Chondrocyte (in vitro differentiated cells): ENCODE measurements around the gene STAU1. TPM values are rescaled to one million over a fixed set of nuclear protein-coding genes. Genes with fewer than 3 reads are reported as not detected.

Experiments
- DNase-seq: peaks from one replicate; pipeline ENCODE4 v3.0.0; 2021; ENCODE audit warnings: mixed read lengths, low spot score
- H3K27ac Mint-ChIP-seq: one replicate; pipeline ENCODE4 v1.8.0; 2021; ENCODE audit warnings: mild to moderate bottlenecking, moderate library complexity, mixed read lengths; ENCODE audit not compliant: unreplicated experiment
- H3K27me3 Mint-ChIP-seq: 2 replicates; pipeline ENCODE4 v1.8.0; 2021; ENCODE audit warnings: low read depth, mixed read lengths
- H3K36me3 Mint-ChIP-seq: 2 replicates; pipeline ENCODE4 v1.8.0; 2021; ENCODE audit warnings: low read depth, mixed read lengths
- H3K4me1 Mint-ChIP-seq: 2 replicates; pipeline ENCODE4 v1.8.0; 2021; ENCODE audit warnings: low read depth, mild to moderate bottlenecking, mixed read lengths
- H3K4me3 Mint-ChIP-seq: one replicate; pipeline ENCODE4 v1.8.0; 2021; ENCODE audit warnings: mild to moderate bottlenecking, moderate library complexity, mixed read lengths; ENCODE audit not compliant: unreplicated experiment
- H3K9me3 Mint-ChIP-seq: 2 replicates; pipeline ENCODE4 v1.8.0; 2021; ENCODE audit warnings: low read depth, mixed read lengths
- long read RNA-seq: library from polyadenylated mRNA; stranded (forward); transcript quantifications from one replicate; pipeline ENCODE4 v2.0.0, GENCODE V29; 2021
- total RNA-seq: library from RNA; stranded (reverse); gene quantifications from 3 replicates; pipeline ENCODE4 v1.2.1, GENCODE V29; 2021
- TF ChIP-seq, protein P1 (sequence below): fragments of 200-600 bp; sonication (generic); IDR thresholded peaks from 2 replicates; pipeline ENCODE4 v1.5.0; 2021; ENCODE audit warnings: antibody characterized with exemption, mild to moderate bottlenecking, moderate library complexity

STAU1 gene, protein sequence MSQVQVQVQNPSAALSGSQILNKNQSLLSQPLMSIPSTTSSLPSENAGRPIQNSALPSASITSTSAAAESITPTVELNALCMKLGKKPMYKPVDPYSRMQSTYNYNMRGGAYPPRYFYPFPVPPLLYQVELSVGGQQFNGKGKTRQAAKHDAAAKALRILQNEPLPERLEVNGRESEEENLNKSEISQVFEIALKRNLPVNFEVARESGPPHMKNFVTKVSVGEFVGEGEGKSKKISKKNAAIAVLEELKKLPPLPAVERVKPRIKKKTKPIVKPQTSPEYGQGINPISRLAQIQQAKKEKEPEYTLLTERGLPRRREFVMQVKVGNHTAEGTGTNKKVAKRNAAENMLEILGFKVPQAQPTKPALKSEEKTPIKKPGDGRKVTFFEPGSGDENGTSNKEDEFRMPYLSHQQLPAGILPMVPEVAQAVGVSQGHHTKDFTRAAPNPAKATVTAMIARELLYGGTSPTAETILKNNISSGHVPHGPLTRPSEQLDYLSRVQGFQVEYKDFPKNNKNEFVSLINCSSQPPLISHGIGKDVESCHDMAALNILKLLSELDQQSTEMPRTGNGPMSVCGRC
- total RNA-seq: 76.8 to 77.6 TPM (median 77.2 TPM) in 3 replicates
- long read RNA-seq, transcript STAU1-206 (13 exons, 3,411 nt): minor isoform, 8 of 192 reads
- long read RNA-seq, transcript STAU1-202 (12 exons, 3,136 nt): minor isoform, 9 of 192 reads
- long read RNA-seq, transcript STAU1-203 (13 exons, 3,211 nt): major isoform, 62 of 192 reads
- long read RNA-seq, partial matches to known transcripts: 87 of 192 reads
- long read RNA-seq, other reads (novel, unspliced or antisense): 15 of 192 reads

DNA sequence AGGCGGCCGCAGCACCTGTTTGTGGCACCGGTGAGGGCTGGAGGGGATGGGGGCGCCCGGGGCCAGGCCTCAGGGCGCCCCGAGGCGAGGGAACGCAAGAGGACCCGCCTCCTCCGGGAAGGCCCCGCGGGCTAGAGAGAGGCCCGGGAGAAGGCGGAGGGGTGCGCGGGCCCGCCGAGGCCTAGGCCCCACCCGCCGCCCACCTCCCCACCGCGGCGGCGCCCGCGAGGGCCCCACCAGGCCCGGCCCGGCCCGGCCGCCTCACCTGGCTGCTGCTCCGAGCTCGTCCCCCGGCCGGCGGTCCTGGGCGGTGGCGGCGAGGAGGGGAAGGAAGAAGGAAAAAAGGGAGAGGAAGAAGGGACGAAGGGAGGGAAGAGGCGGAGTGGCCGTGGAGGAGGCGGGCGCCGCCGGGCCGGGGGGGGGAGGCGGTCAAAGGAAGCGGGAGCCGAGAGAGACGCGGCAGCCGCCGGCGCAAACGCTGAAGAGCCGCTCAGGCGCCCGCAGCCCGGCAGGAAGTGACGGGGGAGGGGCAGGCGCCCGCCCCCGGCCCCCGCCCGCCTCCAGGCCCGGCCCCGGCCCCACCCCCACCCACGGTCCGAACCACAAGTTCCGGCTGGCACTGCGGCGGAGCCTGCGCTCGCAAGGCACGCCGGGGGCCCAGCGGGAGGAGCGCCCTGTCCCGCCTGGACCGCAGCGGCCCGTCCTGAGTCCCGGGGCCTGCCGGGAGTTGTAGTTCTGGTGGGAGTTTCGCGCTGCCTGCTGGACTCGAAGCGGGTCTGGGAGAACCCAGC is at the start of gene STAU1:
TSS of gene STAU1 (minus strand) at position 484 of the 791 bp plus-strand sequence. CDS start 22,133 bp downstream, outside the sequence.
- Mint-ChIP-seq H3K9me3 (no peaks in the 10 kb centered on the region), H3K4me3 (peak within 1 kb of the TSS; percentile 78), H3K36me3 (no peaks in the 10 kb centered on the region), H3K27ac (peak within 1 kb of the TSS; percentile 88), H3K27me3 (no peaks in the 10 kb centered on the region), H3K4me1 (peaks cover 32% of the 10 kb centered on the region)
- peak; percentile 99 for DNase-seq
- TF ChIP-seq, protein P1, sequence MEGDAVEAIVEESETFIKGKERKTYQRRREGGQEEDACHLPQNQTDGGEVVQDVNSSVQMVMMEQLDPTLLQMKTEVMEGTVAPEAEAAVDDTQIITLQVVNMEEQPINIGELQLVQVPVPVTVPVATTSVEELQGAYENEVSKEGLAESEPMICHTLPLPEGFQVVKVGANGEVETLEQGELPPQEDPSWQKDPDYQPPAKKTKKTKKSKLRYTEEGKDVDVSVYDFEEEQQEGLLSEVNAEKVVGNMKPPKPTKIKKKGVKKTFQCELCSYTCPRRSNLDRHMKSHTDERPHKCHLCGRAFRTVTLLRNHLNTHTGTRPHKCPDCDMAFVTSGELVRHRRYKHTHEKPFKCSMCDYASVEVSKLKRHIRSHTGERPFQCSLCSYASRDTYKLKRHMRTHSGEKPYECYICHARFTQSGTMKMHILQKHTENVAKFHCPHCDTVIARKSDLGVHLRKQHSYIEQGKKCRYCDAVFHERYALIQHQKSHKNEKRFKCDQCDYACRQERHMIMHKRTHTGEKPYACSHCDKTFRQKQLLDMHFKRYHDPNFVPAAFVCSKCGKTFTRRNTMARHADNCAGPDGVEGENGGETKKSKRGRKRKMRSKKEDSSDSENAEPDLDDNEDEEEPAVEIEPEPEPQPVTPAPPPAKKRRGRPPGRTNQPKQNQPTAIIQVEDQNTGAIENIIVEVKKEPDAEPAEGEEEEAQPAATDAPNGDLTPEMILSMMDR: no peak

DNA sequence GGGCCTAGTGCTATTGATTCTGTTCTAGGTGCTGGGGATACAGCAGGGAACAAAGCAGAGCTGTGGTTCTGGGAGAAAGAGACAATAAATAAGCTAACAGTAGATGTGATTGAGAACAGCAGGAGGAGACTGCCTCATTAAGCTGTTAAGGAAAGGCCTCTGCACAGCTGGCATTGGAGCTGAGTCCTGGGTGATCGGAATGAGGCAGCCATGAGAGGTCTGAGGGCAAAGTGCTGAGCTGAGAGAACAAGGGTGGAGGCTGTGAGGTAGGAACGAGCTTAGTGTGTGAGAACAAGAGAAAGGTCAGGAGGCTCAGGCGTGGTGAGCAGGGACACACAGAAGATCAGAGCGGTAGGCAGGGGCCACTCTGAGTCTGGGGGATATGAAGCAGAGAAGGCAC is 49.4 kb upstream of the STAU1 start:
- Mint-ChIP-seq H3K4me3 (no peak overlapping the region), H3K27ac (no peak overlapping the region), H3K4me1 (no peaks in the 10 kb centered on the region), H3K9me3 (no peaks in the 10 kb centered on the region), H3K27me3 (no peaks in the 10 kb centered on the region), H3K36me3 (peaks cover 46% of the 10 kb centered on the region)
- TF ChIP-seq, protein P1: no peak
- DNase-seq: peak; percentile 39

- Mint-ChIP-seq H3K4me3 (no peak overlapping the region), H3K27ac (no peak overlapping the region), H3K27me3 (no peaks in the 10 kb centered on the region), H3K36me3 (peaks cover 45% of the 10 kb centered on the region), H3K9me3 (no peaks in the 10 kb centered on the region), H3K4me1 (no peaks in the 10 kb centered on the region)
- TF ChIP-seq, protein P1: no peak
- peak; percentile 63 for DNase-seq
Observed at GRCh38 chr20:49236301-49236700, 48.2 kb upstream of the STAU1 start.

DNA sequence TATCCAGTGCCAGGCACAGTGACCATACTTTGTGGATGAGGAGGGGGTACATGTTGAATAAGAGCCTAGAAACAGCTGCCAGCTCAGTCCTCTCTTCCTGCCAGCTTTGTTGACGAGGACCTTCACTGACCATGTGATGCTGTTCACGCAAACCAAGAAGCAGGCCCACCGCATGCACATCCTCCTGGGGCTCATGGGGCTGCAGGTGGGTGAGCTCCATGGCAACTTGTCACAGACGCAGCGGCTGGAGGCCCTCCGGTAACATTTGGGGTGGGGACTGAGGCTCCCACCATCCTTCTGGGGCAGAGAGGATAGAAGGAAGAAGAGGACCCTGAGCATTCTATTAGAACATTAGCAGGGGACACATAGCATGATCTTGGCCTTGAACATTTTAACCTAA is 46.7 kb upstream of the STAU1 start:
- no peaks in the 10 kb centered on the region for H3K4me1 Mint-ChIP-seq
- H3K4me3 Mint-ChIP-seq: no peak overlapping the region
- peak; percentile 49 for DNase-seq
- TF ChIP-seq, protein P1: no peak
- no peaks in the 10 kb centered on the region for H3K9me3 Mint-ChIP-seq
- no peaks in the 10 kb centered on the region for H3K27me3 Mint-ChIP-seq
- peaks cover 51% of the 10 kb centered on the region for H3K36me3 Mint-ChIP-seq
- no peak overlapping the region for H3K27ac Mint-ChIP-seq

DNA sequence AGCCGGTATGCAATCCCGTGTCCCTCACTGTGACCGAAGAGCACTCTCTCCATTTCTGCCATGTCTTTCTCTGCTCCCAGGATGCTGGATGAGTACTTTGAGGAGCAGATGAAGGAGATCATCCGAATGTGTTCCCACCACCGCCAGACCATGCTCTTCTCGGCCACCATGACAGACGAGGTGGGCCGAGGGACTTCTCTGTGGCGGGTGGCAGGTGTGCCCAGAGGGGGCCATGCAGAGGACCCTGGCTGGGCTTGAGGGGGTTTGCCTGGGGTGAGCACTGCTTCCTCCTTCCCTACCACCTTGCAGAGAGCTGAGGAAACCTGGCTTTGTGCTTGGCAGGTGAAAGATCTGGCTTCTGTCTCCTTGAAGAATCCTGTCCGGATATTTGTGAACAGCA is 45.1 kb upstream of the STAU1 start:
- Mint-ChIP-seq H3K4me3 (no peak overlapping the region), H3K27me3 (no peaks in the 10 kb centered on the region), H3K9me3 (no peaks in the 10 kb centered on the region), H3K4me1 (no peaks in the 10 kb centered on the region), H3K36me3 (peaks cover 49% of the 10 kb centered on the region), H3K27ac (no peak overlapping the region)
- TF ChIP-seq, protein P1: no peak
- peak; percentile 81 for DNase-seq
